AG04449 (cell line): Measurements from ENCODE around the gene TMEM129.

Experiments used
- CTCF ChIA-PET: fragments of 350-600 bp; formaldehyde crosslinking; extraction: SDS; loops from one replicate; lab custom pipeline; 2021; ENCODE audit warnings: antibody characterized with exemption; lab: Yijun Ruan, JAX
- POLR2A ChIA-PET: fragments of 400-600, 350-600 bp; formaldehyde crosslinking; extraction: SDS; loops from one replicate; lab custom pipeline; 2020; ENCODE audit warnings: antibody characterized with exemption, inconsistent platforms; lab: Yijun Ruan, JAX
- DNase-seq: peaks from one replicate; pipeline ENCODE4 v3.0.0-alpha.2; 2010; ENCODE audit warnings: low read depth, low spot score
- H3K4me3 ChIP-seq: 2 replicates; pipeline ENCODE4 v1.5.1; 2011; ENCODE audit warnings: low read depth, mild to moderate bottlenecking, control low read depth, low read length
- CTCF ChIP-seq: IDR thresholded peaks from one replicate; pipeline ENCODE4 v1.5.1; 2011; ENCODE audit warnings: mild to moderate bottlenecking, moderate library complexity, low read length, control low read depth, inconsistent platforms; ENCODE audit not compliant: insufficient read depth; ENCODE audit errors: missing control alignments

The TMEM129 gene

GRCh38 chr4:1767770-1768366, 46.7 kb upstream of the TMEM129 start:
- POLR2A ChIA-PET, result interaction anchor here (0.6 kb wide), 1 partner anchor 14 kb away, joined by 3 read pairs; no protein-coding TSS in a partner anchor
- TF ChIP-seq CTCF, result peak; percentile 69
- peak overlapping the region; percentile 45 for H3K4me3 ChIP-seq

DNA sequence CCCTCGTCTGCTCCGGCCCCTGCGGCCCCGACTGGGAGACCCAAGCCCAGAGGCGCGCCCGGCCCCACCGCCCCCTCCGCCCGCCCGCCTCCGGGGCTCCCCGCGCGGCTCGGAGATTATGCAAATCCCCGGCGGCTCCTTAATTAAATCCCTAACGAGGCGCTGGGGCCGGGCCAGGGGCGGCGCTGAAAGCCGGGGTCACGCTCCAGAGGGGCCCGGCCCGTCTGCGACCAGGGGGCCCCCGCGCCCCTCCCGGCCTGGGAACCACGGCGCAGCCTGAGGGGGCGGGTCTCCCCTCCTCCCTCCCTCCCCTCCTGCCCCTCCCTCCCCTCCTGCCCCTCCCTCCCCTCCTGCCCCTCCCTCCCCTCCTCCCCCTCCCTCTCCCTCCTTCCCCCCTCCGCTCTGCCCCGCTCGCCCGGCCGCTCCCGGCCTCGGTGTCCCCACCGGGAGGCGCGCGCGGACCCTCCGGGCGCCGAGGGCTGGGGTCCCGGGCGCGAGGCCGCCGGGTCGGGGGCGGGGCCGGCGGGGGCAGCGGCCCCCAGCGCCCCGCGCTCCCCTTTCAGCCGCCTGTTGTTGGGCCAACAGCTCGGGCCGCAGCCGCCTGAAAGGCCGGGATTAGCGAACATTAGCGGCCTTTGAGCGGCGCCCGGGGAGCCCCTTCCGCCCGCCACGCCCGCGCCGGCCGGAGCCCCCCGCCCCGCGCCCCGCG, 46.1 kb upstream of the TMEM129 start:
- no peak for DNase-seq
- peak overlapping the region; percentile 45 for H3K4me3 ChIP-seq
- ChIA-PET POLR2A (no interaction called here), CTCF (interaction anchor here (0.6 to 1.6 kb wide), 11 partner anchors 10 to 132 kb away, joined by 3 to 7 read pairs (median 4); partner anchors contain the start of gene FAM53A)
- no peak for TF ChIP-seq CTCF

More at GRCh38 chr4:1767770-1768366, 46.7 kb upstream of the TMEM129 start:
- CTCF ChIA-PET, result interaction anchor here (0.6 to 1.6 kb wide), 12 partner anchors 10 to 131 kb away, joined by 3 to 7 read pairs (median 4); partner anchors contain the start of gene FAM53A
- DNase-seq, result no peak

- DNase-seq, result no peak
- no peak for TF ChIP-seq CTCF
- H3K4me3 ChIP-seq, result peak overlapping the region; percentile 18; the same call in 1 of the 2 replicates
- ChIA-PET POLR2A (no interaction called here), CTCF (interaction anchor here (1.0 to 1.6 kb wide), 3 partner anchors 11 to 43 kb away, joined by 3 to 5 read pairs (median 3); no protein-coding TSS in a partner anchor)
Measured at GRCh38 chr4:1766106-1767060, 45.3 kb upstream of the TMEM129 start.

DNA sequence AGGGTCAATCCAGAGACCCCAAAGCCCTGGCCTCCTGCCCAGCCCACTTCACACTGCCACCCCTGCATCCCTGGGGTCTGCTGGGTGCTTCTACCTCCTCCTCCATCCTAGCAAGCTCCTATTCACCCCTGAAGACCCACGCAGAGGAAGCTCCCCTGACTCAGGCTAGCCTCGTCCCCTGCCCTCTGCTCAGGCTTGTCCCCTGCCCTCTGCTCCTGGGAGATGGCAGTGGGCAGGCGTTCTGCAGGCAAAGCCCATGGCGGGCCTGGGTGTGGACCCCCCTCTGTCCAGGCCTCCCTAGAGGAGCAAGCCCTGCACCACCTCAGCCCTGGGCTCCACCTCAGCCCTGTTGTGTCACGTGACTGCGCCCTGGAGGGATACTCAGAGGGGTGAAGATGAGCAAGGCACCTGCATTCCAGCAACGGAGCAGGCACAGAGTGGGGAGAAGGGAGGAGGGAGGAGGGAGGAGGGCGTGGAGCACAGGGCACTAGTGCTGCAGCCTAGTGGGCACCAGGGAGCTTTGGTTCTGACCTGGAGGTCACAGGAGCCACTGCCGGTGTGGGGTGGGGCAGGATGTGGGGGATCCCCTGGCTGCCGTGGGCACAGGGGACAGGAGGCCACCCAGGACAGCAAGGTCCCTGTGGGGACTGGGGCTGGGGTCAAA, 44.4 kb upstream of the TMEM129 start:
- CTCF ChIA-PET, result interaction anchor here (0.7 to 1.8 kb wide), 7 partner anchors 12 to 145 kb away, joined by 3 to 5 read pairs (median 3); no protein-coding TSS in a partner anchor
- H3K4me3 ChIP-seq, result no peak overlapping the region
- DNase-seq, result no peak
- TF ChIP-seq CTCF, result no peak
- POLR2A ChIA-PET, result no interaction called here

- no peak for TF ChIP-seq CTCF
- ChIA-PET CTCF (interaction anchor here (0.7 to 1.8 kb wide), 7 partner anchors 10 to 146 kb away, joined by 3 to 5 read pairs (median 3); no protein-coding TSS in a partner anchor), POLR2A (no interaction called here)
- no peak for DNase-seq
- no peak overlapping the region for H3K4me3 ChIP-seq
Measured at GRCh38 chr4:1764670-1765069, 43.5 kb upstream of the TMEM129 start.
